HCT116 (cell line): ENCODE data around the gene S100A1. TPM values are rescaled to one million over a fixed set of nuclear protein-coding genes. Genes with fewer than 3 reads are reported as not detected.
A peak's percentile ranks its signal among the peaks of the same experiment; 100 is the strongest.

Experiments used
- ATAC-seq: fragments of 200-7000 bp; cut with Tn5 transposase; 2 replicates; pipeline ENCODE4 v1.9.1; 2020; ENCODE audit warnings: mild to moderate bottlenecking, moderate library complexity
- Bru-seq: library from RNA; stranded (reverse); fragments of 400-500 nt; gene quantifications from one replicate; lab custom pipeline; 2021; lab: Mats Ljungman, UMichigan
- BruChase-seq, 2 experiments: library from RNA; stranded (reverse); fragments of 400-500 nt; gene quantifications; one replicate each; lab custom pipeline; 2021; lab: Mats Ljungman, UMichigan
- BruUV-seq: library from RNA; stranded (reverse); fragments of 400-500 nt; replicated peaks from 2 replicates; lab custom pipeline; 2021; lab: Mats Ljungman, UMichigan
- CTCF ChIA-PET: fragments of 300-600 bp; sonication (Branson Sonifier 250); formaldehyde crosslinking; loops from one replicate; lab custom pipeline; 2021; ENCODE audit warnings: antibody characterized with exemption; lab: Charles Lee
- POLR2A ChIA-PET: fragments of 300-600, 350-600 bp; sonication (Branson Sonifier 250); formaldehyde crosslinking; loops from one replicate; lab custom pipeline; 2021; ENCODE audit warnings: antibody characterized with exemption; lab: Charles Lee
- RAD21 ChIA-PET, 2 experiments: fragments of 300-600 bp; sonication (Branson Sonifier 250); formaldehyde crosslinking; loops; one replicate each; lab custom pipeline; 2023; ENCODE audit warnings: low total read pairs in 2 of 2; ENCODE audit not compliant: uncharacterized antibody in 2 of 2, unreplicated experiment in 2 of 2, low non-redundant PET in 1 of 2; lab: Charles Lee
- DNase-seq: peaks from one replicate; pipeline ENCODE4 v3.0.0-alpha.2; 2010; ENCODE audit warnings: low read depth, low spot score
- H2AFZ ChIP-seq: fragments of 200-600 bp; shearing (Covaris generic), sonication (generic); 2 replicates; pipeline ENCODE4 v1.6.1; 2017; ENCODE audit warnings: low read depth, mixed run types, mixed read lengths, antibody characterized with exemption, low read length; ENCODE audit not compliant: poor library complexity, severe bottlenecking
- H3K27ac ChIP-seq: 2 replicates; pipeline ENCODE4 v1.5.1; 2012; ENCODE audit warnings: low read depth, low read length
- H3K27me3 ChIP-seq: fragments of 200-600 bp; sonication (generic); 2 replicates; pipeline ENCODE4 v1.6.1; 2016; ENCODE audit warnings: mixed run types, low read length, mixed read lengths; ENCODE audit not compliant: insufficient read depth
- H3K36me3 ChIP-seq, 2 experiments: fragments of 200-500 bp in 1 of 2; fragments of 200-600 bp in 1 of 2; sonication (Bioruptor generic) in 1 of 2; sonication (generic) in 1 of 2; 2 replicates each; pipeline versions ENCODE4 v1.5.1 to v1.6.1; 2014 to 2016; ENCODE audit warnings: low read length in 2 of 2, inconsistent platforms in 1 of 2, mixed read lengths in 1 of 2, mixed run types in 1 of 2; ENCODE audit not compliant: insufficient read depth in 2 of 2, control insufficient read depth in 1 of 2
- H3K4me1 ChIP-seq, 2 experiments: fragments of 200-600 bp in 1 of 2; sonication (generic) in 1 of 2; 2 replicates each; pipeline versions ENCODE4 v1.5.1 to v1.6.1; 2012 to 2017; ENCODE audit warnings: low read length in 2 of 2, inconsistent platforms in 1 of 2, mild to moderate bottlenecking in 1 of 2, mixed read lengths in 1 of 2, mixed run types in 1 of 2, moderate library complexity in 1 of 2; ENCODE audit not compliant: insufficient read depth in 2 of 2, control insufficient read depth in 1 of 2
- H3K4me2 ChIP-seq: fragments of 200-600 bp; sonication (generic); 2 replicates; pipeline ENCODE4 v1.6.1; 2017; ENCODE audit warnings: mixed run types, low read length, mixed read lengths
- H3K4me3 ChIP-seq, 2 experiments: fragments of 200-600 bp in 1 of 2; sonication (generic) in 1 of 2; replicated peaks in 1 of 2; 2 replicates each; pipeline ENCODE4 v1.5.1; 2011 to 2016; ENCODE audit warnings: low read length in 2 of 2, control low read depth in 1 of 2, low read depth in 1 of 2, mild to moderate bottlenecking in 1 of 2, mixed read lengths in 1 of 2, mixed run types in 1 of 2
- H3K79me2 ChIP-seq: fragments of 200-600 bp; sonication (generic); 2 replicates; pipeline ENCODE4 v1.6.1; 2017; ENCODE audit warnings: mild to moderate bottlenecking, mixed run types, low read length, moderate library complexity, mixed read lengths; ENCODE audit not compliant: insufficient read depth
- H3K9ac ChIP-seq: fragments of 200-600 bp; sonication (generic); 2 replicates; pipeline ENCODE4 v1.6.1; 2016; ENCODE audit warnings: low read length, mixed read lengths
- H3K9me2 ChIP-seq: fragments of 200-600 bp; sonication (generic), shearing (Covaris generic); 2 replicates; pipeline ENCODE4 v1.6.1; 2017; ENCODE audit warnings: mixed run types, mild to moderate bottlenecking, moderate library complexity; ENCODE audit not compliant: insufficient read depth
- H3K9me3 ChIP-seq, 2 experiments: fragments of 200-500 bp in 1 of 2; fragments of 200-600 bp in 1 of 2; sonication (Bioruptor generic) in 1 of 2; sonication (generic) in 1 of 2; 2 replicates each; pipeline ENCODE4 v1.6.1; 2014 to 2017; ENCODE audit warnings: low read length in 2 of 2, mixed read lengths in 2 of 2, inconsistent platforms in 1 of 2, low read depth in 1 of 2, mild to moderate bottlenecking in 1 of 2, mixed run types in 1 of 2, moderate library complexity in 1 of 2; ENCODE audit not compliant: control insufficient read depth in 1 of 2, insufficient read depth in 1 of 2
- H4K20me1 ChIP-seq: fragments of 200-600 bp; sonication (generic), shearing (Covaris generic); 2 replicates; pipeline ENCODE4 v1.6.1; 2017; ENCODE audit warnings: mixed run types, mild to moderate bottlenecking, moderate library complexity; ENCODE audit not compliant: insufficient read depth
- CTCF ChIP-seq, 3 experiments: fragments of 200-600 bp in 1 of 3; sonication (generic) in 1 of 3; IDR thresholded peaks in 2 of 3; conservative IDR thresholded peaks in 1 of 3; 2 replicates each; pipeline ENCODE4 v1.5.1; 2012 to 2017; ENCODE audit warnings: low read depth in 2 of 3, low read length in 2 of 3, antibody characterized with exemption in 1 of 3, borderline replicate concordance in 1 of 3, control low read depth in 1 of 3, mild to moderate bottlenecking in 1 of 3, mixed read lengths in 1 of 3, mixed run types in 1 of 3, moderate library complexity in 1 of 3; ENCODE audit not compliant: insufficient read depth in 1 of 3
- FOSL1 ChIP-seq: IDR thresholded peaks from 2 replicates; pipeline ENCODE4 v1.6.1; 2012; ENCODE audit warnings: low read depth
- intact Hi-C: fragments of 100-400 bp; cut with micrococcal nuclease; formaldehyde crosslinking; loops from 2 replicates; pipeline ENCODE4 v1.10.0; 2022
- long read RNA-seq: library from polyadenylated mRNA; unstranded; transcript quantifications from one replicate; pipeline ENCODE4 v2.0.0, GENCODE V29; 2021; ENCODE audit not compliant: unreplicated experiment
- polyA plus RNA-seq: library from polyadenylated mRNA; unstranded; fragments of >200 nt; gene quantifications from 2 replicates; pipeline ENCODE4 v1.2.1, GENCODE V29; 2012; ENCODE audit warnings: missing spikeins
- total RNA-seq: library from RNA; stranded (reverse); gene quantifications from one replicate; pipeline ENCODE4 v1.2.1, GENCODE V29; 2021; ENCODE audit not compliant: unreplicated experiment

Gene S100A1
- 0.30 TPM for total RNA-seq
- polyA plus RNA-seq: 1.8 and 2.1 TPM in 2 replicates
- Bru-seq, nascent RNA: percentile 16 among the genes with signal in this experiment
- percentile 20 among the genes with signal in this experiment for BruChase-seq, experiment 1, labeled RNA remaining after a 6-hour chase
- BruChase-seq, experiment 2, labeled RNA remaining after a 2-hour chase: percentile 12 among the genes with signal in this experiment
- long read RNA-seq: 0 reads

- H3K27me3 ChIP-seq: no peaks in the 10 kb centered on the region
- peak within 1 kb of the TSS; percentile 92 for H3K4me2 ChIP-seq
- peaks cover 15% of the 10 kb centered on the region; the same call in 1 of the 2 replicates for H3K79me2 ChIP-seq
- 0 out of 4 replicates have a peak, but pooled peaks cover 2% of the 10 kb centered on the region in 2 experiments for H3K36me3 ChIP-seq
- peak within 1 kb of the TSS; percentile 85 for H3K9ac ChIP-seq
- peak; percentile 61 for ATAC-seq
- peak in 1 of 3 experiments; percentile 87; a peak in 1 of 6 replicates for TF ChIP-seq CTCF (IDR thresholded peaks at IDR 0.05 in 2 of 3, conservative IDR thresholded peaks at IDR 0.05 in 1 of 3; ENCODE audit: borderline replicate concordance in 1 of 3, insufficient read depth in 1 of 3, low read depth in 2 of 3, low read length in 2 of 3)
- TF ChIP-seq FOSL1: no peak
- TF ChIP-seq, all 23 proteins: peak for 1
- Histone ChIP-seq H3K4me1 (peaks cover 18 to 34% of the 10 kb centered on the region in 2 experiments), H3K27ac (peak within 1 kb of the TSS; percentile 89), H3K9me2 (no peaks in the 10 kb centered on the region), H3K4me3 (peak within 1 kb of the TSS; percentile 65 to 72), H3K9me3 (no peaks in the 10 kb centered on the region), H4K20me1 (no peaks in the 10 kb centered on the region), H2AFZ (no peak within 1 kb of the TSS)
- ChIA-PET CTCF (interaction anchor here (0.7 to 5.7 kb wide), 17 partner anchors 12 to 339 kb away, joined by 3 to 76 read pairs (median 4); partner anchors contain the start of genes S100A14, S100A16, S100A2 and S100A4), RAD21 (interaction anchor here (0.6 to 1.9 kb wide), 11 partner anchors 10 to 193 kb away, joined by 3 to 9 read pairs (median 4); partner anchors contain the start of genes S100A14 (in 2 of the 2) and S100A16 (in 1 of the 2)), POLR2A (interaction anchor here (0.8 to 10.5 kb wide), 25 partner anchors 10 to 359 kb away, joined by 3 to 172 read pairs (median 4); partner anchors contain the start of genes INTS3, RAB13, S100A14 and S100A16)
- no peak for DNase-seq
- intact Hi-C loops: loop anchor here (1.0 to 5.0 kb wide), 2 partner anchors 56 to 276 kb away; no protein-coding TSS in a partner anchor
- no TSS peak for BruUV-seq
Measured at GRCh38 chr1:153627715-153628626, at the start of gene S100A1. S100A1 (plus strand) TSS chr1:153628434; CDS start chr1:153630522, 2,088 bp downstream.
